OCI-LY3 (cell line): ENCODE measurements around the gene CRIP3.
A peak's percentile ranks its signal among the peaks of the same experiment; 100 is the strongest.

ENCODE experiments used
- H2AFZ ChIP-seq: fragments of 200-600, 300-600 bp; shearing (Covaris generic); 2 replicates; pipeline ENCODE4 v1.6.0; 2014; ENCODE audit warnings: antibody characterized with exemption, low read depth, low read length
- H3K27ac ChIP-seq: fragments of 200-600, 300-600 bp; sonication (generic); 2 replicates; pipeline ENCODE4 v1.5.1; 2014; ENCODE audit warnings: mild to moderate bottlenecking, low read length, moderate library complexity, mixed read lengths
- H3K27me3 ChIP-seq: fragments of 200-600, 300-600 bp; sonication (generic); 2 replicates; pipeline ENCODE4 v1.6.1; 2014; ENCODE audit warnings: low read depth, low read length, mixed read lengths
- H3K36me3 ChIP-seq: fragments of 200-600, 300-600 bp; sonication (generic); replicated peaks from 2 replicates; pipeline ENCODE3; 2014; ENCODE audit warnings: low read depth, low read length, mixed read lengths
- H3K4me1 ChIP-seq: fragments of 300-600, 200-600 bp; sonication (generic); 2 replicates; pipeline ENCODE4 v1.6.1; 2014; ENCODE audit warnings: low read length, mixed read lengths
- H3K4me2 ChIP-seq: fragments of 200-600, 300-600 bp; sonication (generic); 2 replicates; pipeline ENCODE4 v1.6.1; 2014; ENCODE audit warnings: low read length, mixed read lengths
- H3K4me3 ChIP-seq: fragments of 300-600, 200-600 bp; sonication (generic); 2 replicates; pipeline ENCODE4 v1.5.1; 2014; ENCODE audit warnings: antibody characterized with exemption, mild to moderate bottlenecking, low read length, moderate library complexity
- H3K79me2 ChIP-seq: fragments of 300-600, 200-600 bp; shearing (Covaris generic); 2 replicates; pipeline ENCODE4 v1.6.1; 2014; ENCODE audit warnings: mild to moderate bottlenecking, low read length, mixed read lengths
- H3K9ac ChIP-seq: fragments of 300-600, 200-600 bp; shearing (Covaris generic); 2 replicates; pipeline ENCODE4 v1.6.0; 2014; ENCODE audit warnings: mild to moderate bottlenecking, low read length, moderate library complexity
- H3K9me3 ChIP-seq: fragments of 200-600, 300-600 bp; shearing (Covaris generic); 2 replicates; pipeline ENCODE4 v1.6.1; 2014; ENCODE audit warnings: low read length, mixed read lengths; ENCODE audit not compliant: insufficient read depth
- H4K20me1 ChIP-seq: fragments of 200-600, 300-600 bp; sonication (generic); 2 replicates; pipeline ENCODE4 v1.6.1; 2016; ENCODE audit warnings: low read length, mixed read lengths; ENCODE audit not compliant: insufficient read depth
- CTCF ChIP-seq: fragments of 200-600, 300-600 bp; sonication (generic); IDR thresholded peaks from 2 replicates; pipeline ENCODE4 v1.5.1; 2014; ENCODE audit warnings: antibody characterized with exemption, low read length, low read depth
- EZH2phosphoT487 ChIP-seq: fragments of 200-600 bp; shearing (Covaris generic); IDR thresholded peaks from 2 replicates; pipeline ENCODE4 v1.6.1; 2018; ENCODE audit warnings: antibody characterized with exemption, mixed run types, low read depth

CRIP3 gene

GRCh38 chr6:43274127-43274915, 34.3 kb downstream of the CRIP3 start:
- H3K79me2 ChIP-seq: no peaks in the 10 kb centered on the region
- peaks cover 37% of the 10 kb centered on the region for H3K4me1 ChIP-seq
- no peaks in the 10 kb centered on the region for H3K9me3 ChIP-seq
- no peaks in the 10 kb centered on the region for H4K20me1 ChIP-seq
- H3K27ac ChIP-seq: no peak overlapping the region
- TF ChIP-seq EZH2phosphoT487 (no peak), CTCF (no peak)
- H3K27me3 ChIP-seq: 0 out of 2 replicates have a peak, but pooled peaks cover 7% of the 10 kb centered on the region
- H3K4me2 ChIP-seq: no peak overlapping the region
- H3K36me3 ChIP-seq: no peaks in the 10 kb centered on the region
- H2AFZ ChIP-seq: no peak overlapping the region
- H3K4me3 ChIP-seq: no peak overlapping the region
- no peak overlapping the region for H3K9ac ChIP-seq

- Histone ChIP-seq H3K9ac (no peak overlapping the region), H3K79me2 (no peaks in the 10 kb centered on the region), H3K4me1 (peaks cover 43% of the 10 kb centered on the region), H3K4me2 (no peak overlapping the region), H3K27ac (no peak overlapping the region), H3K27me3 (peaks cover 12% of the 10 kb centered on the region; the same call in 1 of the 2 replicates), H4K20me1 (no peaks in the 10 kb centered on the region), H2AFZ (no peak overlapping the region), H3K4me3 (no peak overlapping the region), H3K9me3 (no peaks in the 10 kb centered on the region), H3K36me3 (no peaks in the 10 kb centered on the region)
- TF ChIP-seq CTCF (no peak), EZH2phosphoT487 (no peak)
These were observed 34.9 kb downstream of the CRIP3 start for GRCh38 chr6:43273707-43274106.

GRCh38 chr6:43271944-43272343, 36.7 kb downstream of the CRIP3 start:
- TF ChIP-seq CTCF (no peak), EZH2phosphoT487 (no peak)
- H3K27ac ChIP-seq: no peak overlapping the region
- H3K4me3 ChIP-seq: no peak overlapping the region
- H3K79me2 ChIP-seq: no peaks in the 10 kb centered on the region
- no peaks in the 10 kb centered on the region for H3K9me3 ChIP-seq
- no peaks in the 10 kb centered on the region for H3K36me3 ChIP-seq
- no peak overlapping the region for H3K9ac ChIP-seq
- H3K27me3 ChIP-seq: peaks cover 16% of the 10 kb centered on the region; the same call in 1 of the 2 replicates
- no peak overlapping the region for H2AFZ ChIP-seq
- H4K20me1 ChIP-seq: no peaks in the 10 kb centered on the region
- H3K4me2 ChIP-seq: no peak overlapping the region
- peaks cover 60% of the 10 kb centered on the region for H3K4me1 ChIP-seq

GRCh38 chr6:43271103-43271815, 37.4 kb downstream of the CRIP3 start:
- no peaks in the 10 kb centered on the region for H3K9me3 ChIP-seq
- H3K9ac ChIP-seq: peak overlapping the region; percentile 9; the same call in 1 of the 2 replicates
- no peaks in the 10 kb centered on the region for H3K36me3 ChIP-seq
- H4K20me1 ChIP-seq: no peaks in the 10 kb centered on the region
- H3K27me3 ChIP-seq: peaks cover 15% of the 10 kb centered on the region; the same call in 1 of the 2 replicates
- no peak for TF ChIP-seq EZH2phosphoT487
- no peak for TF ChIP-seq CTCF
- H3K4me1 ChIP-seq: peaks cover 57% of the 10 kb centered on the region
- H2AFZ ChIP-seq: peak overlapping the region; percentile 28; the same call in 1 of the 2 replicates
- peak overlapping the region; percentile 85 for H3K4me2 ChIP-seq
- H3K4me3 ChIP-seq: peak overlapping the region; percentile 9
- no peaks in the 10 kb centered on the region for H3K79me2 ChIP-seq
- peak overlapping the region; percentile 5; the same call in 1 of the 2 replicates for H3K27ac ChIP-seq
